ENCODE measurements around the gene ATF7.

DNA sequence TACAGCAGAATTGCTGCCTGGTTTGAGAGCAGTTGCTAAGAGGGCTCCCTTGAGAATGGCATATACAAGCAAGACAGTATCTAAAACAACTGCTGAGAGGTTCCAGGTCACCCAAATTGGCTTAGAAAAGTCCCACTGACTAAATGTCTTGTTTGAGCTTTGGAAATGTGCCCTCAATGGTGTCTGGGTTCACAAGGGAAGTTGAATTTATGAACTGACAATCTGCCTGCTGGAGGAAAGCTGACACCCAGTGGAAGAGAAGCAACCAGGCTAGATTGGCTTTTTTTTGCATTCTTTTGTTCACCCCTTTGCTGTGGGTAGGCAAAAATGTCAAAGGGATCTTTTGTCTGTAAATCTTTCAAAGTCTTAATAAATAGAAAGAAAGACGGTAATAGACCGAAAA is 74.3 kb downstream of the ATF7 start:
- TF ChIP-seq, protein P1, sequence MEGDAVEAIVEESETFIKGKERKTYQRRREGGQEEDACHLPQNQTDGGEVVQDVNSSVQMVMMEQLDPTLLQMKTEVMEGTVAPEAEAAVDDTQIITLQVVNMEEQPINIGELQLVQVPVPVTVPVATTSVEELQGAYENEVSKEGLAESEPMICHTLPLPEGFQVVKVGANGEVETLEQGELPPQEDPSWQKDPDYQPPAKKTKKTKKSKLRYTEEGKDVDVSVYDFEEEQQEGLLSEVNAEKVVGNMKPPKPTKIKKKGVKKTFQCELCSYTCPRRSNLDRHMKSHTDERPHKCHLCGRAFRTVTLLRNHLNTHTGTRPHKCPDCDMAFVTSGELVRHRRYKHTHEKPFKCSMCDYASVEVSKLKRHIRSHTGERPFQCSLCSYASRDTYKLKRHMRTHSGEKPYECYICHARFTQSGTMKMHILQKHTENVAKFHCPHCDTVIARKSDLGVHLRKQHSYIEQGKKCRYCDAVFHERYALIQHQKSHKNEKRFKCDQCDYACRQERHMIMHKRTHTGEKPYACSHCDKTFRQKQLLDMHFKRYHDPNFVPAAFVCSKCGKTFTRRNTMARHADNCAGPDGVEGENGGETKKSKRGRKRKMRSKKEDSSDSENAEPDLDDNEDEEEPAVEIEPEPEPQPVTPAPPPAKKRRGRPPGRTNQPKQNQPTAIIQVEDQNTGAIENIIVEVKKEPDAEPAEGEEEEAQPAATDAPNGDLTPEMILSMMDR (IDR thresholded peaks at IDR 0.05; ENCODE audit: low read depth, low read length, poor library complexity, severe bottlenecking): no peak
- no peak for TF ChIP-seq EZH2phosphoT487 (IDR thresholded peaks at IDR 0.05; ENCODE audit: borderline replicate concordance, low read length)

All from DOHH2 (cell line).